Anterior cingulate cortex (tissue), 58 donors: Measurements from ENCODE around the gene HELZ.
"Not testable (repeated sequence)": the region's sequence is repeated elsewhere in the genome, so short reads cannot be mapped to it uniquely, and the experiment has no call there.

Source experiments
- DNase-seq, 58 donors: peaks; one replicate each; lab custom pipeline; 2025; lab: John Stamatoyannopoulos, UW

HELZ gene

GRCh38 chr17:67041941-67042899, 202.8 kb downstream of the HELZ start:
- DNase-seq: peak in 1 of 58 donors; percentile 27

GRCh38 chr17:67041531-67041930, 203.5 kb downstream of the HELZ start:
- no peak for DNase-seq

- DNase-seq: not testable (repeated sequence)
Measured at GRCh38 chr17:67041119-67041518, 203.9 kb downstream of the HELZ start.

GRCh38 chr17:67040652-67041051, 204.3 kb downstream of the HELZ start:
- no peak for DNase-seq

- DNase-seq: no peak
Measured at GRCh38 chr17:67038861-67039365, 206.1 kb downstream of the HELZ start.

GRCh38 chr17:67035131-67036083, 209.6 kb downstream of the HELZ start:
- DNase-seq: no peak

GRCh38 chr17:67033613-67034012, 211.4 kb downstream of the HELZ start:
- no peak for DNase-seq

- DNase-seq: no peak
Measured at GRCh38 chr17:67032985-67033384, 212.0 kb downstream of the HELZ start.

GRCh38 chr17:67032382-67032781, 212.6 kb downstream of the HELZ start:
- no peak for DNase-seq

- DNase-seq: no peak
Measured at GRCh38 chr17:67030641-67031040, 214.4 kb downstream of the HELZ start.

GRCh38 chr17:67027031-67027628, 217.9 kb downstream of the HELZ start:
- no peak for DNase-seq

GRCh38 chr17:67026341-67026740, 218.7 kb downstream of the HELZ start:
- no peak for DNase-seq

- no peak for DNase-seq
Measured at GRCh38 chr17:67025216-67025792, 219.7 kb downstream of the HELZ start.

GRCh38 chr17:67024736-67025135, 220.3 kb downstream of the HELZ start:
- no peak for DNase-seq

GRCh38 chr17:67022451-67022810, 222.6 kb downstream of the HELZ start:
- DNase-seq: peak in 28 of 58 donors; percentile 3 to 60 (median 19)

- DNase-seq: no peak
Measured at GRCh38 chr17:67021743-67022450, 223.1 kb downstream of the HELZ start.

GRCh38 chr17:67021196-67021595, 223.8 kb downstream of the HELZ start:
- DNase-seq: peak in 1 of 58 donors; percentile 24
